HepG2 (cell line): ENCODE results near the gene TRPV2. TPM values are rescaled to one million over a fixed set of nuclear protein-coding genes. Genes with fewer than 3 reads are reported as not detected.

Experiments
- CREB3 ChIP-seq: sonication (generic); formaldehyde crosslinking; IDR thresholded peaks from 2 replicates; pipeline ENCODE4 v1.5.0; 2020; ENCODE audit warnings: missing genetic modification reagents
- CSRNP2 ChIP-seq: sonication (generic); formaldehyde crosslinking; conservative IDR thresholded peaks from 2 replicates; pipeline ENCODE4 v1.8.0; 2022; ENCODE audit warnings: low read depth, missing genetic modification reagents
- IRF1 ChIP-seq: sonication (generic); formaldehyde crosslinking; IDR thresholded peaks from 2 replicates; pipeline ENCODE4 v1.4.0; 2020; ENCODE audit warnings: low read depth, mild to moderate bottlenecking, missing genetic modification reagents
- ISL2 ChIP-seq: sonication (generic); formaldehyde crosslinking; IDR thresholded peaks from 2 replicates; pipeline ENCODE4 v1.5.0; 2020; ENCODE audit warnings: missing genetic modification reagents
- NR3C1 ChIP-seq: sonication (generic); formaldehyde crosslinking; IDR thresholded peaks from 2 replicates; pipeline ENCODE4 v1.4.0; 2020; ENCODE audit warnings: missing genetic modification reagents
- PAXIP1 ChIP-seq: sonication (generic); formaldehyde crosslinking; conservative IDR thresholded peaks from 2 replicates; pipeline ENCODE4 v1.4.0; 2020; ENCODE audit warnings: mild to moderate bottlenecking, missing genetic modification reagents, moderate library complexity
- TEAD3 ChIP-seq: optimal IDR thresholded peaks from 2 replicates; pipeline ENCODE3; 2016; ENCODE audit warnings: borderline replicate concordance
- TMF1 ChIP-seq: sonication (generic); formaldehyde crosslinking; IDR thresholded peaks from 2 replicates; pipeline ENCODE4 v1.8.1; 2022; ENCODE audit warnings: low read depth, missing genetic modification reagents
- XRCC5 ChIP-seq: fragments of 200-400 bp; formaldehyde crosslinking; optimal IDR thresholded peaks from 2 replicates; pipeline ENCODE3; 2017; ENCODE audit warnings: mild to moderate bottlenecking, low read length
- ZHX2 ChIP-seq, 2 experiments: sonication (generic) in 1 of 2; formaldehyde crosslinking in 1 of 2; IDR thresholded peaks; 2 replicates each; pipeline versions ENCODE4 v1.6.1 to v1.9.0; 2014 to 2022; ENCODE audit warnings: antibody characterized with exemption in 1 of 2, borderline replicate concordance in 1 of 2, inconsistent platforms in 1 of 2, low read depth in 1 of 2, missing genetic modification reagents in 1 of 2
- ZNF337 ChIP-seq: sonication (generic); formaldehyde crosslinking; IDR thresholded peaks from 2 replicates; pipeline ENCODE4 v1.5.1; 2020; ENCODE audit warnings: missing genetic modification reagents, low read depth, mild to moderate bottlenecking, borderline replicate concordance
- ZNF546 ChIP-seq: sonication (generic); formaldehyde crosslinking; conservative IDR thresholded peaks from 2 replicates; pipeline ENCODE4 v1.8.1; 2023; ENCODE audit warnings: mild to moderate bottlenecking, missing genetic modification reagents
- polyA plus RNA-seq, 8 experiments: library from polyadenylated mRNA; depleted of rRNA in 3 of 8; stranded (reverse) in 7 of 8; unstranded in 1 of 8; fragments of >200 nt; fragmentation: Illumina TruSeq in 4 of 8; extraction: Trizol in 4 of 8; gene quantifications; 2 replicates each; pipeline versions ENCODE4 v1.2.1 to v1.2.3, GENCODE V29; 2011 to 2016; ENCODE audit warnings: low read depth in 4 of 8, missing spikeins in 1 of 8, mixed read lengths in 1 of 8; ENCODE audit not compliant: insufficient read depth in 1 of 8
- total RNA-seq, 5 experiments: library from RNA; depleted of rRNA; stranded (reverse); fragments of >200 nt; fragmentation: Illumina TruSeq; extraction: Trizol; gene quantifications; 2 replicates each; pipeline ENCODE4 v1.2.3, GENCODE V29; 2016; ENCODE audit warnings: low read depth in 1 of 5
- TF ChIP-seq, protein P1 (sequence below): sonication (generic); formaldehyde crosslinking; IDR thresholded peaks from 2 replicates; pipeline ENCODE4 v1.4.0; 2020; ENCODE audit warnings: mild to moderate bottlenecking, low read depth, missing genetic modification reagents

TRPV2 gene
- total and polyA plus RNA-seq, 2 of the 13 experiments (the other 11 are each of a cell fraction or from before 2014, with no cell fraction given) = 13.6 to 21.3 TPM

DNA sequence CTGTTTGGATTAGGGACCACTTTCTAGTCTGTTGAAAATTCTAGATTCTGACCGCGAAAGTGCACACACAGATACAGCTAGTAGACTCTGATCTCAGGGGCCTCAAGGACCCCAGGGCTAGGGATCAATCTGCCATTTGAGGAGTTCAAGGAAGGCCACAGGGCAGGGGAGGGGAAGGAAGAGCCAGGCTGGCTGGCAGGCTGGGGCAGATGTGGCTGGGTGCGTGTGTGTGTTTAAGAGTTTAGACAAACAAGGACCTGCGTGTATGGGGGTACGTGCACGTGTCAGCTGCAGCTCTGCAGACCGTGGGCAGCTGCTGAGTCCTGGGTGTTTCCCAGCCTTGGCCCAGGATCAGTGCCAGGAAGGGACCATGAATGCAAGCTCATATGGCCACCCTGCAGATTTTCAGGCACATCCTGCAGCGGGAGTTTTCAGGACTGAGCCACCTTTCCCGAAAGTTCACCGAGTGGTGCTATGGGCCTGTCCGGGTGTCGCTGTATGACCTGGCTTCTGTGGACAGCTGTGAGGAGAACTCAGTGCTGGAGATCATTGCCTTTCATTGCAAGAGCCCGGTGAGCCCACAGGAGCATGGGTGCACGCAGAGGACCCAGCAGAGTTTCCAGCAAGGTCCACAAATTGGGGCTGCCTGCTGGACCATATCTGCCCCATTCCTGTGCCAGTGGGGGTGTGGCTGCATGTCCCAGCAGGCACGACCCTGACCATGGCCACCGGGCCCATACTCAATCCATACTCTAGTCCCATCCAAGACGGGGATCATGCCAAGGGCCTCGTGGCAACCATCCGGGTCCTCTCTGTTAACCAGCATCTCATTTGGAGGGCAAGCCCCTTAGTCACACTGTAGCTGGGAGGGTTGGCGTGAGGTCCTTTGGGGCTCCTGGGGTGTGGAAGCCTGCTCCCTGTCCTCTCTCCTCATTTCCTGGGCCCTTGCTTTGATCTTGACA, 10.6 kb downstream of the TRPV2 start (continued):
- TF ChIP-seq PAXIP1 (CRISPR knock-in tag) = peak; percentile 92
- no peak for TF ChIP-seq TEAD3 (CRISPR knock-in tag)
- no peak for TF ChIP-seq IRF1 (CRISPR knock-in tag)
- TF ChIP-seq ZNF546 (CRISPR knock-in tag) = no peak
- no peak for TF ChIP-seq XRCC5
- TF ChIP-seq, protein P1, sequence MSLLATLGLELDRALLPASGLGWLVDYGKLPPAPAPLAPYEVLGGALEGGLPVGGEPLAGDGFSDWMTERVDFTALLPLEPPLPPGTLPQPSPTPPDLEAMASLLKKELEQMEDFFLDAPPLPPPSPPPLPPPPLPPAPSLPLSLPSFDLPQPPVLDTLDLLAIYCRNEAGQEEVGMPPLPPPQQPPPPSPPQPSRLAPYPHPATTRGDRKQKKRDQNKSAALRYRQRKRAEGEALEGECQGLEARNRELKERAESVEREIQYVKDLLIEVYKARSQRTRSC (CRISPR knock-in tag) = no peak
- no peak for TF ChIP-seq TMF1 (CRISPR knock-in tag)
- TF ChIP-seq CREB3 (CRISPR knock-in tag) = no peak
- TF ChIP-seq CSRNP2 (CRISPR knock-in tag) = no peak
- TF ChIP-seq NR3C1 (CRISPR knock-in tag) = no peak
- TF ChIP-seq ZNF337 (CRISPR knock-in tag) = no peak
- TF ChIP-seq ZHX2 (IDR thresholded peaks at IDR 0.05; ENCODE audit: low read depth) = no peak
- TF ChIP-seq ZHX2 (CRISPR knock-in tag; IDR thresholded peaks at IDR 0.05; ENCODE audit: borderline replicate concordance) = no peak
- TF ChIP-seq ISL2 = 0 out of 2 replicates have a peak, but pooled peaks have one; percentile 23
